ENCODE data around the gene SLC11A1.

SLC11A1 gene

GRCh38 chr2:218422403-218423086 lies 40.5 kb downstream of the SLC11A1 start:
- in situ Hi-C loops (cut with MboI; ENCODE audit: low pct_unique_long_range_greater_than_20kb, low sequenced_read_pairs), result no loop called here
- DNase-seq, result no peak

GRCh38 chr2:218423584-218423983 lies 41.5 kb downstream of the SLC11A1 start:
- in situ Hi-C loops (cut with MboI; ENCODE audit: low pct_unique_long_range_greater_than_20kb, low sequenced_read_pairs), result no loop called here
- DNase-seq, result no peak

- no peak for DNase-seq
- in situ Hi-C loops (cut with MboI; ENCODE audit: low pct_unique_long_range_greater_than_20kb, low sequenced_read_pairs), result no loop called here
Observed at GRCh38 chr2:218425531-218425930, 43.5 kb downstream of the SLC11A1 start.

- in situ Hi-C loops (cut with MboI; ENCODE audit: low pct_unique_long_range_greater_than_20kb, low sequenced_read_pairs), result no loop called here
- DNase-seq, result no peak
Observed at GRCh38 chr2:218427741-218428140, 45.7 kb downstream of the SLC11A1 start.

- in situ Hi-C loops (cut with MboI; ENCODE audit: low pct_unique_long_range_greater_than_20kb, low sequenced_read_pairs), result no loop called here
- no peak for DNase-seq
Observed at GRCh38 chr2:218428846-218429558, 46.9 kb downstream of the SLC11A1 start.

GRCh38 chr2:218429911-218430692 lies 48.0 kb downstream of the SLC11A1 start:
- in situ Hi-C loops (cut with MboI; ENCODE audit: low pct_unique_long_range_greater_than_20kb, low sequenced_read_pairs), result no loop called here
- no peak for DNase-seq

- DNase-seq, result no peak
- in situ Hi-C loops (cut with MboI; ENCODE audit: low pct_unique_long_range_greater_than_20kb, low sequenced_read_pairs), result no loop called here
Observed at GRCh38 chr2:218430721-218431120, 48.6 kb downstream of the SLC11A1 start.

- in situ Hi-C loops (cut with MboI; ENCODE audit: low pct_unique_long_range_greater_than_20kb, low sequenced_read_pairs), result no loop called here
- DNase-seq, result no peak
Observed at GRCh38 chr2:218431878-218432277, 49.8 kb downstream of the SLC11A1 start.

- in situ Hi-C loops (cut with MboI; ENCODE audit: low pct_unique_long_range_greater_than_20kb, low sequenced_read_pairs), result no loop called here
- DNase-seq, result no peak
Observed at GRCh38 chr2:218432676-218433365, 50.7 kb downstream of the SLC11A1 start.

GRCh38 chr2:218434456-218434855 lies 52.4 kb downstream of the SLC11A1 start:
- in situ Hi-C loops (cut with MboI; ENCODE audit: low pct_unique_long_range_greater_than_20kb, low sequenced_read_pairs), result no loop called here
- DNase-seq, result no peak

- DNase-seq, result no peak
- in situ Hi-C loops (cut with MboI; ENCODE audit: low pct_unique_long_range_greater_than_20kb, low sequenced_read_pairs), result no loop called here
Observed at GRCh38 chr2:218435003-218435982, 53.2 kb downstream of the SLC11A1 start.

GRCh38 chr2:218436992-218437391 lies 54.9 kb downstream of the SLC11A1 start:
- in situ Hi-C loops (cut with MboI; ENCODE audit: low pct_unique_long_range_greater_than_20kb, low sequenced_read_pairs), result no loop called here

GRCh38 chr2:218437969-218438368 lies 55.9 kb downstream of the SLC11A1 start:
- DNase-seq, result no peak
- in situ Hi-C loops (cut with MboI; ENCODE audit: low pct_unique_long_range_greater_than_20kb, low sequenced_read_pairs), result no loop called here

More at GRCh38 chr2:218436992-218437391, 54.9 kb downstream of the SLC11A1 start:
- DNase-seq, result no peak

GRCh38 chr2:218438596-218438995 lies 56.5 kb downstream of the SLC11A1 start:
- DNase-seq, result peak; percentile 47
- in situ Hi-C loops (cut with MboI; ENCODE audit: low pct_unique_long_range_greater_than_20kb, low sequenced_read_pairs), result no loop called here

GRCh38 chr2:218444692-218445357 lies 62.8 kb downstream of the SLC11A1 start:
- no peak for DNase-seq
- in situ Hi-C loops (cut with MboI; ENCODE audit: low pct_unique_long_range_greater_than_20kb, low sequenced_read_pairs), result no loop called here

GRCh38 chr2:218445602-218446001 lies 63.5 kb downstream of the SLC11A1 start:
- in situ Hi-C loops (cut with MboI; ENCODE audit: low pct_unique_long_range_greater_than_20kb, low sequenced_read_pairs), result no loop called here
- DNase-seq, result no peak
